K562 (cell line): Measurements from ENCODE around the gene HOXA1. TPM values are rescaled to one million over a fixed set of nuclear protein-coding genes. Genes with fewer than 3 reads are reported as not detected.

Experiments used
- ATAC-seq: fragments of 200-7000 bp; cut with Tn5 transposase; 3 replicates; pipeline ENCODE4 v1.9.1; 2020; ENCODE audit warnings: moderate library complexity
- BruUV-seq: library from RNA; stranded (reverse); fragments of 400-500 nt; replicated peaks from 2 replicates; lab custom pipeline; 2021; lab: Mats Ljungman, UMichigan
- CTCF ChIA-PET: fragments of 300-600 bp; formaldehyde crosslinking; extraction: SDS; loops from one replicate; lab custom pipeline; 2021; ENCODE audit warnings: low intra/inter-chr PET ratio; lab: Yijun Ruan, JAX
- POLR2A ChIA-PET: fragments of 300-600, 350-650 bp; sonication (Branson Sonifier 250); formaldehyde crosslinking; extraction: SDS; loops from one replicate; lab custom pipeline; 2021; ENCODE audit warnings: antibody characterized with exemption, inconsistent platforms; lab: Yijun Ruan, JAX
- DNase-seq, 4 experiments: peaks; one replicate each; pipeline versions ENCODE4 v3.0.0 to v3.0.0-alpha.2; 2011 to 2018; ENCODE audit warnings: low spot score in 3 of 4, mixed read lengths in 3 of 4; ENCODE audit errors: extremely low read depth in 1 of 4
- FAIRE-seq: peaks from 2 replicates; lab custom pipeline; 2011; peaks lifted over from hg19 to GRCh38; lab: Jason Lieb, UNC
- H2AFZ ChIP-seq: 2 replicates; pipeline ENCODE4 v1.6.0; 2011; ENCODE audit warnings: low read depth, low read length, control low read depth, inconsistent platforms
- H3K27ac ChIP-seq: fragments of 200-600 bp; 3 replicates; pipeline ENCODE4 v1.8.0; 2011; ENCODE audit warnings: low read depth, mild to moderate bottlenecking, control low read depth, inconsistent platforms, low read length, moderate library complexity, mixed read lengths; ENCODE audit errors: extremely low read depth
- H3K27me3 ChIP-seq, 2 experiments: fragments of 300-600 bp in 1 of 2; 2 replicates in 1 of 2; 3 replicates in 1 of 2; pipeline versions ENCODE4 v1.6.0 to v1.8.0; 2011; ENCODE audit warnings: inconsistent platforms in 2 of 2, low read length in 2 of 2, mild to moderate bottlenecking in 1 of 2, mixed read lengths in 1 of 2, moderate library complexity in 1 of 2; ENCODE audit not compliant: control insufficient read depth in 2 of 2, insufficient read depth in 2 of 2
- H3K36me3 ChIP-seq: fragments of 300-600 bp; 3 replicates; pipeline ENCODE4 v1.8.0; 2011; ENCODE audit warnings: mild to moderate bottlenecking, low read length, inconsistent platforms; ENCODE audit not compliant: control insufficient read depth, insufficient read depth
- H3K4me1 ChIP-seq, 2 experiments: fragments of 200-600 bp in 1 of 2; replicated peaks in 1 of 2; 2 replicates in 1 of 2; 3 replicates in 1 of 2; pipeline versions ENCODE4 v1.5.1 to v1.8.0; 2011; ENCODE audit warnings: inconsistent platforms in 2 of 2, low read length in 2 of 2, mild to moderate bottlenecking in 1 of 2, mixed read lengths in 1 of 2, moderate library complexity in 1 of 2; ENCODE audit not compliant: control insufficient read depth in 2 of 2, insufficient read depth in 2 of 2
- H3K4me2 ChIP-seq: 2 replicates; pipeline ENCODE4 v1.6.1; 2011; ENCODE audit warnings: low read length, control low read depth, inconsistent platforms, mixed read lengths; ENCODE audit not compliant: insufficient read depth
- H3K4me3 ChIP-seq: fragments of 200-600 bp; sonication (generic), shearing (Covaris generic); 2 replicates; pipeline ENCODE4 v1.5.1; 2016; ENCODE audit warnings: control low read depth, inconsistent platforms
- H3K79me2 ChIP-seq: fragments of 200-600 bp; 3 replicates; pipeline ENCODE4 v1.8.0; 2011; ENCODE audit warnings: low read length, inconsistent platforms; ENCODE audit not compliant: control insufficient read depth, insufficient read depth
- H3K9ac ChIP-seq, 2 experiments: 2 replicates each; pipeline versions ENCODE4 v1.6.0 to v1.6.1; 2011; ENCODE audit warnings: low read depth in 2 of 2, low read length in 2 of 2, control low read depth in 1 of 2, inconsistent platforms in 1 of 2, mild to moderate bottlenecking in 1 of 2, mixed read lengths in 1 of 2; ENCODE audit not compliant: insufficient read depth in 1 of 2
- H3K9me1 ChIP-seq: one replicate; pipeline ENCODE4 v1.6.0; 2011; ENCODE audit warnings: inconsistent platforms, mild to moderate bottlenecking, low read length, moderate library complexity; ENCODE audit not compliant: control insufficient read depth, insufficient read depth
- H3K9me3 ChIP-seq: replicated peaks from 2 replicates; pipeline ENCODE4 v1.5.1; 2011; ENCODE audit warnings: low read depth, low read length, inconsistent platforms; ENCODE audit not compliant: control insufficient read depth, insufficient read depth
- H4K20me1 ChIP-seq: replicated peaks from 2 replicates; pipeline ENCODE4 v1.6.1; 2011; ENCODE audit warnings: low read length, inconsistent platforms, mixed read lengths; ENCODE audit not compliant: control insufficient read depth, insufficient read depth
- CHD1 ChIP-seq: fragments of 200-600 bp; sonication (generic); IDR thresholded peaks from one replicate; pipeline ENCODE4 v1.6.1; 2012; ENCODE audit warnings: mild to moderate bottlenecking, moderate library complexity, low read length, inconsistent platforms
- FOXM1 ChIP-seq, 2 experiments: fragments of 450-650 bp in 1 of 2; sonication (generic) in 1 of 2; formaldehyde crosslinking in 1 of 2; IDR thresholded peaks; 2 replicates each; pipeline versions ENCODE4 v1.6.1 to v1.9.0; 2017 to 2022; ENCODE audit warnings: low read depth in 2 of 2, mild to moderate bottlenecking in 2 of 2, missing genetic modification reagents in 1 of 2, moderate library complexity in 1 of 2
- IRF2 ChIP-seq: sonication (generic); formaldehyde crosslinking; IDR thresholded peaks from 2 replicates; pipeline ENCODE4 v1.8.1; 2022; ENCODE audit warnings: mild to moderate bottlenecking, missing genetic modification reagents
- MECOM ChIP-seq: fragments of 250-450 bp; sonication (Bioruptor Pico); IDR thresholded peaks from 2 replicates; pipeline ENCODE4 v1.8.0; 2022; ENCODE audit warnings: inconsistent platforms
- NR1H2 ChIP-seq: sonication (generic); formaldehyde crosslinking; IDR thresholded peaks from 2 replicates; pipeline ENCODE4 v1.4.0; 2020; ENCODE audit warnings: mild to moderate bottlenecking, missing genetic modification reagents
- SREBF2 ChIP-seq: sonication (generic); formaldehyde crosslinking; IDR thresholded peaks from 2 replicates; pipeline ENCODE4 v1.4.0; 2020; ENCODE audit warnings: mild to moderate bottlenecking, missing genetic modification reagents
- SRSF1 ChIP-seq: fragments of 200-400 bp; formaldehyde crosslinking; IDR thresholded peaks from 2 replicates; pipeline ENCODE4 v1.6.1; 2017; ENCODE audit warnings: mild to moderate bottlenecking, low read depth, low read length, moderate library complexity
- U2AF2 ChIP-seq: fragments of 200-400 bp; formaldehyde crosslinking; optimal IDR thresholded peaks from 2 replicates; pipeline ENCODE3; 2017; ENCODE audit warnings: low read depth, mild to moderate bottlenecking, low read length
- ZNF507 ChIP-seq: conservative IDR thresholded peaks from 2 replicates; pipeline ENCODE4 v1.6.1; 2017; ENCODE audit warnings: missing genetic modification characterization, missing compliant biosample characterization
- WGBS: fragments of 100-300 bp; shearing (Covaris generic); methylation state at CpG from one replicate; pipeline ENCODE4 v1.1.6; 2016; ENCODE audit warnings: low coverage, mixed read lengths; ENCODE audit not compliant: insufficient coverage; ENCODE audit errors: missing lambda C conversion rate; 5-methylcytosine and 5-hydroxymethylcytosine counted together
- in situ Hi-C: fragments of 300-500 bp; cut with MboI; formaldehyde crosslinking; loops from 4 replicates; pipeline ENCODE4 v1.15.0; 2018; ENCODE audit warnings: inconsistent platforms, mixed read lengths
- intact Hi-C: fragments of 100-400 bp; cut with micrococcal nuclease; formaldehyde crosslinking; loops from 2 replicates; pipeline ENCODE4 v1.14.2; 2022
- polyA plus RNA-seq, 8 experiments: library from polyadenylated mRNA; depleted of rRNA in 4 of 8; stranded (reverse) in 5 of 8; unstranded in 3 of 8; fragments of >200 nt; fragmentation: Nextera tagmentation in 2 of 8; fragmentation: Illumina TruSeq in 1 of 8; extraction: Ambion mirVana in 2 of 8; extraction: Trizol in 1 of 8; gene quantifications; 2 replicates each; pipeline versions ENCODE4 v1.2.1 to v1.2.3, GENCODE V29; 2011 to 2014; ENCODE audit warnings: inconsistent platforms in 1 of 8, missing spikeins in 1 of 8
- total RNA-seq, 7 experiments: library from RNA; depleted of rRNA in 6 of 7; stranded (reverse); fragments of >200 nt in 6 of 7; fragmentation: Illumina TruSeq in 2 of 7; extraction: Trizol in 2 of 7; gene quantifications; 2 replicates each; pipeline versions ENCODE4 v1.2.1 to v1.2.3, GENCODE V29; 2011 to 2021; ENCODE audit warnings: low replicate concordance in 1 of 7
- TF ChIP-seq, protein P1 (sequence below): fragments of 250-450 bp; sonication (Bioruptor Pico); IDR thresholded peaks from 2 replicates; pipeline ENCODE4 v1.5.0; 2021

Gene HOXA1
- total and polyA plus RNA-seq, 9 of the 15 experiments (the other 6 are each of a cell fraction or from before 2014, with no cell fraction given): 0.03 to 0.63 (median 0.09) TPM; not detected in 4

DNA sequence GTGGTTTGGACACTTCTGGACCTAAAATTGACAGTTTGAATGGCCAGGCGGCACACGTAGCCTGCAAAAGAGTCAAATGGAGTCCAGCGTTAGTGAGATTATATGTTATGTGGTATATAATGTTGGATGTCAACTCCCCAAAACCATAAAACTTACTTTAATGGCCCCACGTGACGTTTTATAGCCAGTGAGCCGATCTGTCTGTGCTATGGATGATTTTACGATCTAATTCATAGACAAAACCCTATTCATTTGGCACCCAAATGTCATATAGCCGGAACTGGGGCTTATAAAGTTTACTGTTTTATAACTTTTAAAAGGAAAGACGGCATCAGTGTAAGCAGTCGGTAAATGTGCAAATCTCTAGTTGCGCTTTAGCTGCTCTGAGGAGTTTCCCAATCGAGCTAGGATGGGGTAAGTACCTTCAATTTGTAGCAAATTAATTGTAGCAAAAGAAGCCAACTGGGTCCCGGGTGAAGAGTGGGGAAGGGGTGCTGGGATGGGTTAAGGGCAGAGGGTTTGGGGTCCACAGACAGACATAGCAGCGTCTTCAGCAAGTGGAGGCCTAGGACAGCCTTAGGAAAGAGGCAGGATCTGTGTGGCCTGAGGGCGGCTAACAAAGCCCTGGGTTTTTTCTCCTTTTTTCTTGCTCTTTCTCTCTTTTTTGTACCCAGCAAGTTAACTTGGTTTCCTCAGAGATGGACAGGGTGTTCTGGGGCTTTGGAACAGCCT is 44.5 kb upstream of the HOXA1 start:
- no peak for ATAC-seq
- CTCF ChIA-PET: no interaction called here
- no peaks in the 10 kb centered on the region for H3K9me3 ChIP-seq
- in situ Hi-C loops: loop anchor here (10.0 kb wide), 1 partner anchor 285 kb away; no protein-coding TSS in a partner anchor
- no peaks in the 10 kb centered on the region for H3K79me2 ChIP-seq
- no peaks in the 10 kb centered on the region for H3K9me1 ChIP-seq
- no peak for DNase-seq
- BruUV-seq: no TSS peak
- peaks cover 7 to 15% of the 10 kb centered on the region in 2 experiments; a peak in 3 of 5 replicates for H3K4me1 ChIP-seq
- intact Hi-C loops: no loop called here
- H3K4me3 ChIP-seq: no peak overlapping the region
- POLR2A ChIA-PET: interaction anchor here (0.6 to 0.8 kb wide), 2 partner anchors 10 to 1987 kb away, joined by 3 to 5 read pairs; no protein-coding TSS in a partner anchor
- H3K9ac ChIP-seq: no peak overlapping the region
- WGBS: 4% methylated on average over 15 of the region's 15 CpGs
- no peak overlapping the region for H3K4me2 ChIP-seq
- H2AFZ ChIP-seq: no peak overlapping the region
- H3K36me3 ChIP-seq: no peaks in the 10 kb centered on the region
- H3K27ac ChIP-seq: no peak overlapping the region
- no peaks in the 10 kb centered on the region for H4K20me1 ChIP-seq
- no peak for FAIRE-seq
- H3K27me3 ChIP-seq: peaks cover 27 to 71% of the 10 kb centered on the region in 2 experiments
- TF ChIP-seq U2AF2 (no peak), ZNF507 (tag) (no peak), FOXM1 (IDR thresholded peaks at IDR 0.05; ENCODE audit: low read depth) (no peak), FOXM1 (CRISPR knock-in tag; IDR thresholded peaks at IDR 0.05; ENCODE audit: low read depth) (no peak), IRF2 (CRISPR knock-in tag) (no peak), NR1H2 (CRISPR knock-in tag) (no peak), SREBF2 (CRISPR knock-in tag) (no peak), CHD1 (no peak), SRSF1 (no peak), MECOM (CRISPR knock-in tag) (no peak)
- TF ChIP-seq, protein P1, sequence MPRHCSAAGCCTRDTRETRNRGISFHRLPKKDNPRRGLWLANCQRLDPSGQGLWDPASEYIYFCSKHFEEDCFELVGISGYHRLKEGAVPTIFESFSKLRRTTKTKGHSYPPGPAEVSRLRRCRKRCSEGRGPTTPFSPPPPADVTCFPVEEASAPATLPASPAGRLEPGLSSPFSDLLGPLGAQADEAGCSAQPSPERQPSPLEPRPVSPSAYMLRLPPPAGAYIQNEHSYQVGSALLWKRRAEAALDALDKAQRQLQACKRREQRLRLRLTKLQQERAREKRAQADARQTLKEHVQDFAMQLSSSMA (CRISPR knock-in tag): no peak
